ENCODE measurements around the gene RASGEF1B. TPM values are rescaled to one million over a fixed set of nuclear protein-coding genes. Genes with fewer than 3 reads are reported as not detected.
"Not testable (repeated sequence)": the region's sequence is repeated elsewhere in the genome, so short reads cannot be mapped to it uniquely, and the experiment has no call there.

RASGEF1B gene
- total and polyA plus RNA-seq, 12 donors, result 1.3 to 8.1 (median 3.4) TPM

DNA sequence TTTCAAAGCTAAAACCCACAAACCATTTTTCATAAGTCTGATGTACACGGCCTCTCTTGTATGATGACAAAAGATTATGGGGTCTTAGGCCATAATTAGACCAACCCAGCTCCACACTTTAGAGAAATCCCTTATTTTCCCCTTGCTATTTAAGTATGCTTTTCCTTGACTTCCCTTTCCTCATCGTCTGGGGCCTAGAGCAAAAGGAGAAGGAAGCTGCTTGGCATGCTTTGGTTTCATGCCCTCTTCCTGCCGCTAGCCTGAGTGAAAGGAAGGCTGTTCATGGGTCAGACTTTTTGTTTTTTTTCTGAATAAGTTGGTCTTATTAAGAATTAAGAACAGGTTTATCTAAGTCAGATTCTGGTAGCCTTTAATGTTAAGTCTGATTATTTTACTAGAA is 10.6 kb upstream of the RASGEF1B start:
- H3K27me3 ChIP-seq, result no peaks in the 10 kb centered on the region
- ATAC-seq, result peak in 2 of 8 donors; percentile 31 to 42
- peaks cover 0 to 17% (median 0%) of the 10 kb centered on the region in 9 donors for H3K4me1 ChIP-seq
- intact Hi-C loops (cut with DNase I), result no loop called here
- H3K4me3 ChIP-seq, result no peak overlapping the region
- H3K9me3 ChIP-seq, result peaks cover 0 to 6% (median 0%) of the 10 kb centered on the region in 11 donors
- DNase-seq, result no peak
- H3K36me3 ChIP-seq, result no peaks in the 10 kb centered on the region
- H3K27ac ChIP-seq, result peak overlapping the region in 1 of 10 donors; percentile 33
- WGBS, 2 donors, result 73 to 76% methylated on average over 3 of the region's 3 CpGs
- TF ChIP-seq, protein P1, sequence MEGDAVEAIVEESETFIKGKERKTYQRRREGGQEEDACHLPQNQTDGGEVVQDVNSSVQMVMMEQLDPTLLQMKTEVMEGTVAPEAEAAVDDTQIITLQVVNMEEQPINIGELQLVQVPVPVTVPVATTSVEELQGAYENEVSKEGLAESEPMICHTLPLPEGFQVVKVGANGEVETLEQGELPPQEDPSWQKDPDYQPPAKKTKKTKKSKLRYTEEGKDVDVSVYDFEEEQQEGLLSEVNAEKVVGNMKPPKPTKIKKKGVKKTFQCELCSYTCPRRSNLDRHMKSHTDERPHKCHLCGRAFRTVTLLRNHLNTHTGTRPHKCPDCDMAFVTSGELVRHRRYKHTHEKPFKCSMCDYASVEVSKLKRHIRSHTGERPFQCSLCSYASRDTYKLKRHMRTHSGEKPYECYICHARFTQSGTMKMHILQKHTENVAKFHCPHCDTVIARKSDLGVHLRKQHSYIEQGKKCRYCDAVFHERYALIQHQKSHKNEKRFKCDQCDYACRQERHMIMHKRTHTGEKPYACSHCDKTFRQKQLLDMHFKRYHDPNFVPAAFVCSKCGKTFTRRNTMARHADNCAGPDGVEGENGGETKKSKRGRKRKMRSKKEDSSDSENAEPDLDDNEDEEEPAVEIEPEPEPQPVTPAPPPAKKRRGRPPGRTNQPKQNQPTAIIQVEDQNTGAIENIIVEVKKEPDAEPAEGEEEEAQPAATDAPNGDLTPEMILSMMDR (IDR thresholded peaks at IDR 0.05), result no peak

- Histone ChIP-seq H3K36me3 (no peaks in the 10 kb centered on the region), H3K4me1 (peaks cover 0 to 17% (median 0%) of the 10 kb centered on the region in 9 donors), H3K4me3 (no peak overlapping the region), H3K9me3 (peaks cover 0 to 4% (median 0%) of the 10 kb centered on the region in 11 donors), H3K27me3 (no peaks in the 10 kb centered on the region), H3K27ac (no peak overlapping the region)
- no peak for DNase-seq
- no peak for ATAC-seq
- TF ChIP-seq, protein P1 (IDR thresholded peaks at IDR 0.05), result no peak
- whole genome bisulfite sequencing, 2 donors, result 88 to 89% methylated on average over 3 of the region's 3 CpGs
- intact Hi-C loops (cut with DNase I), result no loop called here
Observed at GRCh38 chr4:81481151-81481550, 9.4 kb upstream of the RASGEF1B start.

- intact Hi-C loops (cut with DNase I), result loop anchor here in 2 of 10 donors (10.0 kb wide), 2 partner anchors 75 to 85 kb away; no protein-coding TSS in a partner anchor
- H3K36me3 ChIP-seq, H3K4me3 ChIP-seq, H3K27me3 ChIP-seq, H3K27ac ChIP-seq, H3K9me3 ChIP-seq, DNase-seq, ATAC-seq: not testable (repeated sequence)
- 69 to 70% methylated on average over 2 of the region's 2 CpGs for WGBS, 2 donors
- peaks cover 0 to 17% (median 0%) of the 10 kb centered on the region in 9 donors for H3K4me1 ChIP-seq
Observed at GRCh38 chr4:81479573-81479972, 7.9 kb upstream of the RASGEF1B start.

- DNase-seq, H3K27me3 ChIP-seq, H3K9me3 ChIP-seq, H3K36me3 ChIP-seq, ATAC-seq, H3K4me3 ChIP-seq: not testable (repeated sequence)
- H3K4me1 ChIP-seq, result peaks cover 0 to 32% (median 21%) of the 10 kb centered on the region in 9 donors
- H3K27ac ChIP-seq, result peak overlapping the region in 2 of 10 donors; percentile 83 to 89
- WGBS, 2 donors, result 86 to 88% methylated on average over 19 of the region's 19 CpGs
- intact Hi-C loops (cut with DNase I), result loop anchor here in 5 of 10 donors (5.0 to 10.0 kb wide), 5 partner anchors 81 to 729 kb away; no protein-coding TSS in a partner anchor
Observed at GRCh38 chr4:81473331-81474265, 1.9 kb upstream of the RASGEF1B start.

DNA sequence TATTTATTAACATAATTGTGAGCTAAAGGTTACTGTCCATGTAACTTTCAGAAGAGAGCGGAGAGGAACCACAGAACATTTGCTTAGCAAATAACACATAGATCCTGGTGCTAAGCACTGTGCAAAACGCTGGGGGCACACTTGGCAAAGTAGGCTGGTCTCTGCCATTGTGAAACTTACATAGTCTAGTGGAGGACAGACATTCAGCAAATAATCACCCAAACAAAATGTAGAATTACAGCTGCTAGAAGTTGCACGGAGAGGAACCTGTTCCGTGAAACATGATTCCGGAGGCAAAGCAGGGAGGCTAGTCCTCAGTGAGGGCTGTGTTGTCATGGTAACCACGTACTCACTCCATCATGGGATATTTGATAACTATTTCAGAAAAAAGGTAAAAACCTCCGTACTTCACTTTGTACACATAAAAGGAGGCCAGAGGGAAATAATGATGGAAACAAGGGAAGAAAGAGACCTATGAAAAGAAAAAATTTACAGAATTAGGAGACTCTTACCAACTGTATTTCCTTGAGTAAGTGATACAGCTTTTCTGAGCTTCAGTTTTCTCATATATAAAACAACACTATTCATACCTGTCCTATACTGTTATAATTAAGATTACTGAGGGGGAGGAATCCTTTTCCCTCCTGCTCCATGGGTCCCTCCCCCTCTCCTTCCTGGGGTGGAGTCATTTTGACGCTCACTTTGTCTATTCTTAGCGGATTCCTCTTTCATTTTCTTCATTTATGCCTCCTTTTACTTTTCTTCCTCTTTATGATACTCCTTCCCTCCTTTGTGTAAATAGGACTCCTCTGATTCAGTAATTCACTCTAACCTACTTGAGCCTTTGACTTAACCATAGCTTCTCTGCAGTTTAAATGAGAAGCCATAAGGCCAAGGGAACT is 825 bp upstream of the RASGEF1B start:
- peak overlapping the region; percentile 63 to 98 (median 88) for H3K4me3 ChIP-seq
- H3K9me3 ChIP-seq, result no peaks in the 10 kb centered on the region
- peak overlapping the region; percentile 66 to 91 (median 82) for H3K27ac ChIP-seq
- H3K4me1 ChIP-seq, result peaks cover 0 to 41% (median 21%) of the 10 kb centered on the region in 9 donors
- H3K27me3 ChIP-seq, result no peaks in the 10 kb centered on the region
- TF ChIP-seq, protein P1 (IDR thresholded peaks at IDR 0.05), result peak in 6 of 9 donors; percentile 19 to 45 (median 32)
- H3K36me3 ChIP-seq, result no peaks in the 10 kb centered on the region
- ATAC-seq (peak; percentile 23 to 66 (median 52)), DNase-seq (peak in 1 of 2 donors; percentile 27)
- 39 to 46% methylated on average over 9 of the region's 9 CpGs for WGBS, 2 donors
- intact Hi-C loops (cut with DNase I), result loop anchor here in 5 of 10 donors (5.0 to 10.0 kb wide), 5 partner anchors 82 to 730 kb away; no protein-coding TSS in a partner anchor
